Smooth muscle cell (in vitro differentiated cells): ENCODE measurements around the gene TNFAIP3. TPM values are rescaled to one million over a fixed set of nuclear protein-coding genes. Genes with fewer than 3 reads are reported as not detected.

Experiments
- DNase-seq: peaks from one replicate; lab custom pipeline; 2025; ENCODE audit not compliant: unreplicated experiment; lab: John Stamatoyannopoulos, UW
- H2AFZ ChIP-seq: fragments of 200-600 bp; sonication (generic); 2 replicates; pipeline ENCODE4 v1.6.0; 2016; ENCODE audit warnings: antibody characterized with exemption, low read depth, mild to moderate bottlenecking
- H3F3A ChIP-seq: fragments of 200-600 bp; sonication (generic); 2 replicates; pipeline ENCODE4 v1.6.0; 2017; ENCODE audit warnings: antibody characterized with exemption, low read depth
- H3K27ac ChIP-seq: fragments of 200-600 bp; sonication (generic); 2 replicates; pipeline ENCODE4 v1.5.1; 2016; ENCODE audit warnings: low read depth, mild to moderate bottlenecking
- H3K27me3 ChIP-seq: fragments of 200-600 bp; sonication (generic); 2 replicates; pipeline ENCODE4 v1.6.1; 2016; ENCODE audit warnings: low read depth, mild to moderate bottlenecking
- H3K36me3 ChIP-seq: fragments of 200-600 bp; sonication (generic); 2 replicates; pipeline ENCODE4 v1.5.1; 2016; ENCODE audit warnings: low read depth
- H3K4me1 ChIP-seq: fragments of 200-600 bp; sonication (generic); 2 replicates; pipeline ENCODE4 v1.5.1; 2016; ENCODE audit warnings: low read depth
- H3K4me2 ChIP-seq: fragments of 200-600 bp; sonication (generic); 2 replicates; pipeline ENCODE4 v1.6.0; 2016; ENCODE audit warnings: mild to moderate bottlenecking
- H3K4me3 ChIP-seq: fragments of 200-600 bp; sonication (generic); 2 replicates; pipeline ENCODE4 v1.5.1; 2016; ENCODE audit warnings: mild to moderate bottlenecking
- H3K79me2 ChIP-seq: fragments of 200-600 bp; sonication (generic); 2 replicates; pipeline ENCODE4 v1.6.0; 2016; ENCODE audit warnings: low read depth, mild to moderate bottlenecking
- H3K9ac ChIP-seq: fragments of 200-600 bp; sonication (generic); 2 replicates; pipeline ENCODE4 v1.6.0; 2016; ENCODE audit warnings: low read depth
- H3K9me3 ChIP-seq: fragments of 200-600 bp; sonication (generic); replicated peaks from 2 replicates; pipeline ENCODE4 v1.5.1; 2016; ENCODE audit warnings: low read depth
- H4K20me1 ChIP-seq: fragments of 200-600 bp; sonication (generic); 2 replicates; pipeline ENCODE4 v1.6.0; 2016; ENCODE audit warnings: low read depth
- WGBS: methylation state at CpG from one replicate; pipeline ENCODE4 v1.1.7; 2016; ENCODE audit warnings: low lambda C conversion rate; 5-methylcytosine and 5-hydroxymethylcytosine counted together
- polyA plus RNA-seq: library from polyadenylated mRNA; unstranded; fragments of >200 nt; fragmentation: Nextera tagmentation; extraction: Ambion mirVana; gene quantifications from 2 replicates; pipeline ENCODE4 v1.2.1, GENCODE V29; 2016
- total RNA-seq: library from RNA; depleted of rRNA; stranded (reverse); fragments of >200 nt; gene quantifications from 2 replicates; pipeline ENCODE4 v1.2.3, GENCODE V29; 2014
- TF ChIP-seq, protein P1 (sequence below): fragments of 200-600 bp; sonication (generic); IDR thresholded peaks from 2 replicates; pipeline ENCODE4 v1.5.1; 2017; ENCODE audit warnings: borderline replicate concordance, mild to moderate bottlenecking, antibody characterized with exemption; ENCODE audit not compliant: insufficient read depth, poor library complexity, severe bottlenecking

The TNFAIP3 gene
- total and polyA plus RNA-seq, 2 experiments from 2014 or later, result 32.2 to 33.8 TPM

DNA sequence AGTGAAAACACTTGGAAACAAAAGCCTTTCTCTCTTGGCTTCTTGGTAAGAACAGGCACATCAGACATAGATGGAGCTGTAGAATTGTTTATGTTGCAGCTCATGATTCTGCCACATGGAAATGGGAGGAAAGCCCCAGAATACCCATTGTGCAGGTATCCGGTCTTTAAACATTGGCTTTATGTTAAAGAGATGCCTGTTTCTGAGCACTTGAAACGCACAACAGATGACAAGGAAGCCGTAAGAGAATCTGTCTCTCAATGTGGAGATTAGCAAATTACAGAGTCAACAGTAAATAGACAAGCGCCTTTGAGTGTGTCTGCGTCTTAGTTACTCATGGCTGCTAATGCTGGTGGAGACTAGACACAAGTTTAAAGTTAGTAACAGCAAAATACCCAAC lies 10.5 kb downstream of the TNFAIP3 start:
- Histone ChIP-seq H3K9ac (no peak overlapping the region), H3K27ac (no peak overlapping the region), H3F3A (no peaks in the 10 kb centered on the region), H3K4me1 (peaks cover 13% of the 10 kb centered on the region), H4K20me1 (peaks cover 30% of the 10 kb centered on the region), H3K27me3 (no peaks in the 10 kb centered on the region), H3K9me3 (no peaks in the 10 kb centered on the region), H3K4me2 (no peak overlapping the region), H2AFZ (no peak overlapping the region), H3K79me2 (no peaks in the 10 kb centered on the region), H3K36me3 (peaks cover 55% of the 10 kb centered on the region), H3K4me3 (no peak overlapping the region)
- TF ChIP-seq, protein P1, sequence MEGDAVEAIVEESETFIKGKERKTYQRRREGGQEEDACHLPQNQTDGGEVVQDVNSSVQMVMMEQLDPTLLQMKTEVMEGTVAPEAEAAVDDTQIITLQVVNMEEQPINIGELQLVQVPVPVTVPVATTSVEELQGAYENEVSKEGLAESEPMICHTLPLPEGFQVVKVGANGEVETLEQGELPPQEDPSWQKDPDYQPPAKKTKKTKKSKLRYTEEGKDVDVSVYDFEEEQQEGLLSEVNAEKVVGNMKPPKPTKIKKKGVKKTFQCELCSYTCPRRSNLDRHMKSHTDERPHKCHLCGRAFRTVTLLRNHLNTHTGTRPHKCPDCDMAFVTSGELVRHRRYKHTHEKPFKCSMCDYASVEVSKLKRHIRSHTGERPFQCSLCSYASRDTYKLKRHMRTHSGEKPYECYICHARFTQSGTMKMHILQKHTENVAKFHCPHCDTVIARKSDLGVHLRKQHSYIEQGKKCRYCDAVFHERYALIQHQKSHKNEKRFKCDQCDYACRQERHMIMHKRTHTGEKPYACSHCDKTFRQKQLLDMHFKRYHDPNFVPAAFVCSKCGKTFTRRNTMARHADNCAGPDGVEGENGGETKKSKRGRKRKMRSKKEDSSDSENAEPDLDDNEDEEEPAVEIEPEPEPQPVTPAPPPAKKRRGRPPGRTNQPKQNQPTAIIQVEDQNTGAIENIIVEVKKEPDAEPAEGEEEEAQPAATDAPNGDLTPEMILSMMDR, result no peak
- DNase-seq, result no peak
- WGBS, result 81% methylated on average over 5 of the region's 5 CpGs

DNA sequence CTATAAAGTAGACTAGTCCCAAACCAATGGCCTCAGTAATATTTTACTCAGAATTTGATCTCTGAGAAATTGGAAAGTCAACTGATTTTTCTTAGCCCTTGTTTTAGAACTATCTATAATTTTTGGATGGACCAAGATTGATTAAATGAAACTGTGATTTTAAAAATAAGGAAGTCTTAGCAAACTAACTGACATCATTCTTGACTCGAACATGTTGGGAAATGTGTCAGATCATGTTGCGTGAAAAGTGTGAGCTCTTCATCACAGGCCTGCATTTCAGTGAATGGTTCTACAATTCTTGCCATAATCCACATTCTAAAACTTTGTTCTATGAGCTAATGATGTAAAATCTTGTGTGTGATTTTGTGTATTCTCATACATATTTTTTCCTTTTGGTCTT lies 11.0 kb downstream of the TNFAIP3 start:
- H2AFZ ChIP-seq, result no peak overlapping the region
- TF ChIP-seq, protein P1, result no peak
- no peak for DNase-seq
- H3K79me2 ChIP-seq, result no peaks in the 10 kb centered on the region
- no peak overlapping the region for H3K4me2 ChIP-seq
- no peaks in the 10 kb centered on the region for H3K9me3 ChIP-seq
- H4K20me1 ChIP-seq, result peaks cover 26% of the 10 kb centered on the region
- H3K27ac ChIP-seq, result no peak overlapping the region
- H3K36me3 ChIP-seq, result peaks cover 57% of the 10 kb centered on the region
- H3F3A ChIP-seq, result no peaks in the 10 kb centered on the region
- H3K4me1 ChIP-seq, result peaks cover 9% of the 10 kb centered on the region
- H3K9ac ChIP-seq, result no peak overlapping the region
- H3K4me3 ChIP-seq, result no peak overlapping the region
- no peaks in the 10 kb centered on the region for H3K27me3 ChIP-seq
- WGBS, result 92% methylated on average over 2 of the region's 2 CpGs

DNA sequence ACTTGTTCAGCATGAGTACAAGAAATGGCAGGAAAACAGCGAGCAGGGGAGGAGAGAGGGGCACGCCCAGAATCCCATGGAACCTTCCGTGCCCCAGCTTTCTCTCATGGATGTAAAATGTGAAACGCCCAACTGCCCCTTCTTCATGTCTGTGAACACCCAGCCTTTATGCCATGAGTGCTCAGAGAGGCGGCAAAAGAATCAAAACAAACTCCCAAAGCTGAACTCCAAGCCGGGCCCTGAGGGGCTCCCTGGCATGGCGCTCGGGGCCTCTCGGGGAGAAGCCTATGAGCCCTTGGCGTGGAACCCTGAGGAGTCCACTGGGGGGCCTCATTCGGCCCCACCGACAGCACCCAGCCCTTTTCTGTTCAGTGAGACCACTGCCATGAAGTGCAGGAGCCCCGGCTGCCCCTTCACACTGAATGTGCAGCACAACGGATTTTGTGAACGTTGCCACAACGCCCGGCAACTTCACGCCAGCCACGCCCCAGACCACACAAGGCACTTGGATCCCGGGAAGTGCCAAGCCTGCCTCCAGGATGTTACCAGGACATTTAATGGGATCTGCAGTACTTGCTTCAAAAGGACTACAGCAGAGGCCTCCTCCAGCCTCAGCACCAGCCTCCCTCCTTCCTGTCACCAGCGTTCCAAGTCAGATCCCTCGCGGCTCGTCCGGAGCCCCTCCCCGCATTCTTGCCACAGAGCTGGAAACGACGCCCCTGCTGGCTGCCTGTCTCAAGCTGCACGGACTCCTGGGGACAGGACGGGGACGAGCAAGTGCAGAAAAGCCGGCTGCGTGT lies 11.6 kb downstream of the TNFAIP3 start:
- Histone ChIP-seq H3K27ac (no peak overlapping the region), H2AFZ (no peak overlapping the region), H3K9ac (no peak overlapping the region), H3K36me3 (peaks cover 57% of the 10 kb centered on the region), H3K4me1 (peaks cover 3% of the 10 kb centered on the region), H3K4me3 (no peak overlapping the region), H3K9me3 (no peaks in the 10 kb centered on the region), H4K20me1 (peaks cover 19% of the 10 kb centered on the region), H3K4me2 (no peak overlapping the region), H3K79me2 (no peaks in the 10 kb centered on the region), H3F3A (no peaks in the 10 kb centered on the region), H3K27me3 (no peaks in the 10 kb centered on the region)
- no peak for DNase-seq
- TF ChIP-seq, protein P1, result no peak
- 69% methylated on average over 33 of the region's 33 CpGs for WGBS

DNA sequence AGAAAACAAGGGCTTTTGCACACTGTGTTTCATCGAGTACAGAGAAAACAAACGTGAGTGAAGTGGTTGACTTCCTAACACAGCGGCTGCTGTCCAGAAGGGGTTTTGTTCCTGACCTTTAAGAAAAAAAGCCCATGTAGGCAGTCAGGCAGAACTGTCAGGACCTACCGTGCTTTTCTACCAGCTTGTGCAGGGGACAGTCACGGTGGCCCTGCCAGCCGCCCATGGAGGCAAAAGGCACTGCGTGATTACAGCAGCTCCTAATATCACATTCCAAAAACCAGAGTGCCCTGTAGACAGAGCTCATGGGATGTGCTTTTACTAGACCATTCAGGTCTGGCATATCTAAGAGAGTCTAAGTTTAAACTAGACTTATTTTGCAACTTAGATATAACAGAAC lies 12.2 kb downstream of the TNFAIP3 start:
- WGBS, result 70% methylated on average over 7 of the region's 7 CpGs

More for the DNA sequence above, 12.2 kb downstream of the TNFAIP3 start:
- H3K27ac ChIP-seq, result no peak overlapping the region
- no peaks in the 10 kb centered on the region for H3K9me3 ChIP-seq
- DNase-seq, result no peak
- H3F3A ChIP-seq, result no peaks in the 10 kb centered on the region
- H3K9ac ChIP-seq, result no peak overlapping the region
- H3K4me2 ChIP-seq, result no peak overlapping the region
- H3K4me3 ChIP-seq, result no peak overlapping the region
- no peak overlapping the region for H2AFZ ChIP-seq
- no peaks in the 10 kb centered on the region for H3K79me2 ChIP-seq
- no peaks in the 10 kb centered on the region for H3K27me3 ChIP-seq
- TF ChIP-seq, protein P1, result no peak
- H4K20me1 ChIP-seq, result peaks cover 13% of the 10 kb centered on the region
- H3K36me3 ChIP-seq, result peaks cover 57% of the 10 kb centered on the region
- H3K4me1 ChIP-seq, result no peaks in the 10 kb centered on the region
